ENCODE results near the gene CAPN12. TPM values are rescaled to one million over a fixed set of nuclear protein-coding genes. Genes with fewer than 3 reads are reported as not detected.

Gene CAPN12
- total RNA-seq, 4 donors from 2014 or later = 0.83 to 8.4 (median 8.2) TPM; not detected in 1

- Histone ChIP-seq H3K27ac (peak overlapping the region; percentile 71 to 78), H3K36me3 (no peaks in the 10 kb centered on the region), H3K4me1 (peaks cover 15 to 49% of the 10 kb centered on the region in 2 donors), H3K27me3 (no peaks in the 10 kb centered on the region), H3K9me3 (no peaks in the 10 kb centered on the region), H3K4me3 (no peak overlapping the region)
- TF ChIP-seq CTCF (IDR thresholded peaks at IDR 0.05) = no peak
- TF ChIP-seq POLR2A (IDR thresholded peaks at IDR 0.05) = no peak
- no peak for DNase-seq
- intact Hi-C loops (cut with DNase I; ENCODE audit: low total_unique reads) = no loop called here
Measured at GRCh38 chr19:38708413-38709024, 35.8 kb downstream of the CAPN12 start.

- no peaks in the 10 kb centered on the region for H3K36me3 ChIP-seq
- H3K4me3 ChIP-seq = no peak overlapping the region
- intact Hi-C loops (cut with DNase I; ENCODE audit: low total_unique reads) = no loop called here
- H3K27ac ChIP-seq = peak overlapping the region; percentile 71 to 78
- no peaks in the 10 kb centered on the region for H3K27me3 ChIP-seq
- DNase-seq = peak; percentile 52 to 81
- TF ChIP-seq POLR2A (IDR thresholded peaks at IDR 0.05) (no peak), CTCF (IDR thresholded peaks at IDR 0.05) (no peak)
- no peaks in the 10 kb centered on the region for H3K9me3 ChIP-seq
- H3K4me1 ChIP-seq = peaks cover 11 to 41% of the 10 kb centered on the region in 2 donors
Measured at GRCh38 chr19:38707512-38708114, 36.7 kb downstream of the CAPN12 start.

GRCh38 chr19:38706792-38707511, 37.3 kb downstream of the CAPN12 start:
- no peaks in the 10 kb centered on the region for H3K27me3 ChIP-seq
- H3K36me3 ChIP-seq = no peaks in the 10 kb centered on the region
- TF ChIP-seq CTCF (IDR thresholded peaks at IDR 0.05) = no peak
- no peak for TF ChIP-seq POLR2A (IDR thresholded peaks at IDR 0.05)
- no peak for DNase-seq
- H3K27ac ChIP-seq = peak overlapping the region; percentile 71 to 78
- intact Hi-C loops (cut with DNase I; ENCODE audit: low total_unique reads) = no loop called here
- H3K4me3 ChIP-seq = no peak overlapping the region
- no peaks in the 10 kb centered on the region for H3K9me3 ChIP-seq
- peaks cover 5 to 34% of the 10 kb centered on the region in 2 donors for H3K4me1 ChIP-seq

- TF ChIP-seq CTCF (IDR thresholded peaks at IDR 0.05) (no peak), POLR2A (IDR thresholded peaks at IDR 0.05) (no peak)
- intact Hi-C loops (cut with DNase I; ENCODE audit: low total_unique reads) = no loop called here
- Histone ChIP-seq H3K27ac (peak overlapping the region; percentile 71 to 78), H3K36me3 (no peaks in the 10 kb centered on the region), H3K4me1 (peaks cover 7 to 21% of the 10 kb centered on the region in 2 donors), H3K4me3 (no peak overlapping the region), H3K27me3 (no peaks in the 10 kb centered on the region), H3K9me3 (no peaks in the 10 kb centered on the region)
- DNase-seq = no peak
Measured at GRCh38 chr19:38705197-38706019, 38.9 kb downstream of the CAPN12 start.

Data from uterus (tissue), 4 donors.